HG03045 (cell line): ENCODE data around the gene OXSR1.
"Not testable (repeated sequence)": the region's sequence is repeated elsewhere in the genome, so short reads cannot be mapped to it uniquely, and the experiment has no call there.

Experiments used
- ATAC-seq: cut with Tn5 transposase; IDR thresholded peaks from one replicate; pipeline ENCODE4 v1.9.1; 2021; ENCODE audit warnings: mild to moderate bottlenecking, moderate library complexity; ENCODE audit not compliant: unreplicated experiment

OXSR1 gene

DNA sequence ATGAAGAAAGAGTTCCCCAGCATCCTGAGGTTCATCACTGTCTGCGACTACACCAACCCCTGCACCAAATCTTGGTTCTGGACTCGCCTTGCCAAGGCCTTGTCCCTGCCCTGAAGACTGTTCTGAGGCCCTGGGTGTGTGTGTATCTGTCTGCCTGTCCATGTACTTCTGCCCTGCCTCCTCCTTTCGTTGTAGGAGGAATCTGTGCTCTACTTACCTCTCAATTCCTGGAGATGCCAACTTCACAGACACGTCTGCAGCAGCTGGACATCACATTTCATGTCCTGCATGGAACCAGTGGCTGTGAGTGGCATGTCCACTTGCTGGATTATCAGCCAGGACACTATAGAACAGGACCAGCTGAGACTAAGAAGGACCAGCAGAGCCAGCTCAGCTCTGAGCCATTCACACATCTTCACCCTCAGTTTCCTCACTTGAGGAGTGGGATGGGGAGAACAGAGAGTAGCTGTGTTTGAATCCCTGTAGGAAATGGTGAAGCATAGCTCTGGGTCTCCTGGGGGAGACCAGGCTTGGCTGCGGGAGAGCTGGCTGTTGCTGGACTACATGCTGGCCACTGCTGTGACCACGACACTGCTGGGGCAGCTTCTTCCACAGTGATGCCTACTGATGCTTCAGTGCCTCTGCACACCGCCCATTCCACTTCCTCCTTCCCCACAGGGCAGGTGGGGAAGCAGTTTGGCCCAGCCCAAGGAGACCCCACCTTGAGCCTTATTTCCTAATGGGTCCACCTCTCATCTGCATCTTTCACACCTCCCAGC lies 24.0 kb upstream of the OXSR1 start:
- no peak for ATAC-seq

DNA sequence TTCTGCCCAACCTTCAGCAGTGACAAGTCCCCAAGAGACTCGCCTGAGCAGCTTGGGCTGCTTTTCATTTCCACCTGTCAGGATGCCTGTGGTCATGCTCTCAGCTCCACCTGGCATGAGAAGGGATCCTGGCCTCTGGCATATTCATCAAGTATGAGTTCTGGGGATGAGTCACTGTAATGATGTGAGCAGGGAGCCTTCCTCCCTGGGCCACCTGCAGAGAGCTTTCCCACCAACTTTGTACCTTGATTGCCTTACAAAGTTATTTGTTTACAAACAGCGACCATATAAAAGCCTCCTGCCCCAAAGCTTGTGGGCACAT lies 23.4 kb upstream of the OXSR1 start:
- no peak for ATAC-seq

DNA sequence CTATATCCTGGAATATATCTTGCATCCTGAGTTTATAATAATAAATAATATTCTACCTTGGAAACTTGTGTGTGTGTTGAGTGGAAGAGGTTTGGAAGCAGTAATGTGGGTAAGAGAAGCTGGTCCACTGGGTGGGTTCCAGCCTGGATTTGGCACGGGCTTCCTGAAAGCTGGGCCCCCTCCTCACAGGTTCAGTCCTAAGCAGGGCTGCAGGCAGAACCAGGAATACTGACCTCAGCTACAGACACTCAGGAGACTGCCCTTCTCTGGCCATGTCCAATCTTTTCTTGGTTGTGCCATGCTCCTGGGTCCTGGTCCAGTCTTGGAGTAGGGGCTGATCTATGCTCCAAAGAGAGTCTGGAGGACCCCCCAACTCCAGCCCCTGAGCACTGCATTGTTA lies 22.4 kb upstream of the OXSR1 start:
- no peak for ATAC-seq

DNA sequence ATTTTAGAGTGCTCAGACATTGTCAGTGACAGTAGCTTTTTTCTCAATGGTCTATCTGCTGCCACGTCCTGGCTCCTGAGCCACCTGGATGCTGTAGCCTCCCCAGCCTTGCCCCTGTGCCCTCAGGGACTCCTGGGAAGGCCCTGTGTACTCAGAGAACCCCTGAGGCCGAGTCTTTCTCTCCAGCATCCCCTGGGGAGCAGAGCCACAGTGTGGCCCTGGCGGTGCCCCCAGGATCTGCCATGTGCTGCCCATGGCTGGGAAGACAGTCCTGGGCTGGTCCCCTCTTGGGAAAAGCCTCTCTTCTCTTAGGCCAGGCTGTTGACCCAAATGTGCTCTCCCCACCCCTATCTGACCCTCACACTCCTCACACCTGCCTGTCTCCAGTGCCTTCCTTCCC lies 21.8 kb upstream of the OXSR1 start:
- no peak for ATAC-seq

DNA sequence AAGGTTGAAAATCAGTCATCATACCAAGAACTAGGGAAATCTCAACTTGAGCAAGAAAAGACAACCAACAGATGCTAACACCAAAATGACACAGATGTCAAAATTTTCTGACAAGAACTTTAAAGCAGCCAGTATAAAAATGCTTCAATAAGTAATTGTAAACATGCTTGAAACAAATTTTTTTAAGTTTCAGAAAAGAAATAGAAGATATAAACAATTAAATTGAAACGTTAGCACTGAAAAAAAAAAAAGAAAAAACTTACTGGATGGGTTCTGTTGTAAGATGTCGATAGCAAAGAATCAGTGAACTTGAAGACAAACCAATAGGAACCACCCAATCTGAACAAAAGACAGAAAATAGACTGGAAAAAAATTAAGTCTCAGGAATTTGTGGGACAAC lies 18.8 kb upstream of the OXSR1 start:
- ATAC-seq = no peak

DNA sequence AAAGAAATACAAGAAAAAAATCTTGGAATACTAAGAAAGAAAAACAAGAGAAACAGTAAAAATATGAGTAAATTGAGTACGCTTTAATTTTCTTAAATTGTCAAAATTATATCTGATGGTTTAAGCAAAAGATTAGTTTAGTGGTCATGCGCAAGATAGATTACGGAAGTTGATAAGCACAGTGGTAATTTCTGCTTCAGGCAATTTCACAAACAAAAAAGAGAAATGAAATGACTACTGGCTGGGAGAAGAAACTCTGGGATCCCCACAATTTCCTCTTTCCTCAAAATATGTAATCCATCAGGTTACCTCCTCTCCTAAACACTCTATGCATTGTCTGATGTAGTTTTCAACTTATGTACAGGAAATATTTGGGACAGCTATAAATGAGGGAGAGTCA lies 17.9 kb upstream of the OXSR1 start:
- ATAC-seq = no peak

DNA sequence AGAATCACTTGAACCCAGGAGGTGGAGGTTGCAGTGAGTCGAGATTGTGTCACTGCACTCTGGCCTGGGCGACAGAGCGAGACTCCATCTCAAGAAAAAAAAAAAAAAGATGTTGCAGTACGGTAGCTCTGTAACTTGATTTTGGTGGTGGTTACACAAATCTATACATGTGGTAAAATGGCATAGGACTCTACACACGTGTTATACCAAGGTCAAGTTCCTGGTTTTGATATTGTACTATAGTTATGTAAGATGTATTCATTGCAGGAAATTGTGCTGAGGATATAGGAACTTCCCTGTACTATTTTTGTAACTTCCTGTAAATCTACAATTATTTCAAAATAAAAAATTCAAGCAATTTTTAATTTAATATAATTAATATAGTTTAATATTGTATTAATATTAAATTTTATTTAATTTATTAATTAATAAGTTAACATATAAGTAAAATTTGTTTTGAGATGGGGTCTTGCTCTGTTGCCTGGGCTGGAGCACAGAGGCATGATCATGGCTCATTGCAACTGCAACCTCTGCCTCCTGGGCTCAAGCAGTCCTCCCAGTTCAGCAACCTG lies 16.9 kb upstream of the OXSR1 start:
- no peak for ATAC-seq

DNA sequence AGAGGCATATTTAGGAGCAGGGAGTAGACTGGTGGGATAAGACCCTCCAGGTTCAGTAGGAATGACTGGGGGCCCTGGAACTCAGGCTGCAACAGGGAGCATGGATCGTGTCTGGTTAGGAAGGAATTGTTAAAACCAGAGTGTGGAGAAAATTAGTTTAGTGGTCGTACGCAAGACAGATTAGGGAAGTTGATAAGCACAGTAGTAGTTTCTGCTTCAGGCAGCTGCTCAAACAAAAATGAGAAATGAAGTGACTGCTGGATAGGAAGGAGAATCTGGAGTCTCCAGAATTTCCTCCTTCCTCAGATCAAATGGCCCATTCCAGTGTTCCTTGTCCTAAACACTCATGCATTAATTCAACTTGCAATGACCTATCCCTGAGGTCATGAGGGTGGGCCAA lies 15.6 kb upstream of the OXSR1 start:
- ATAC-seq = no peak

DNA sequence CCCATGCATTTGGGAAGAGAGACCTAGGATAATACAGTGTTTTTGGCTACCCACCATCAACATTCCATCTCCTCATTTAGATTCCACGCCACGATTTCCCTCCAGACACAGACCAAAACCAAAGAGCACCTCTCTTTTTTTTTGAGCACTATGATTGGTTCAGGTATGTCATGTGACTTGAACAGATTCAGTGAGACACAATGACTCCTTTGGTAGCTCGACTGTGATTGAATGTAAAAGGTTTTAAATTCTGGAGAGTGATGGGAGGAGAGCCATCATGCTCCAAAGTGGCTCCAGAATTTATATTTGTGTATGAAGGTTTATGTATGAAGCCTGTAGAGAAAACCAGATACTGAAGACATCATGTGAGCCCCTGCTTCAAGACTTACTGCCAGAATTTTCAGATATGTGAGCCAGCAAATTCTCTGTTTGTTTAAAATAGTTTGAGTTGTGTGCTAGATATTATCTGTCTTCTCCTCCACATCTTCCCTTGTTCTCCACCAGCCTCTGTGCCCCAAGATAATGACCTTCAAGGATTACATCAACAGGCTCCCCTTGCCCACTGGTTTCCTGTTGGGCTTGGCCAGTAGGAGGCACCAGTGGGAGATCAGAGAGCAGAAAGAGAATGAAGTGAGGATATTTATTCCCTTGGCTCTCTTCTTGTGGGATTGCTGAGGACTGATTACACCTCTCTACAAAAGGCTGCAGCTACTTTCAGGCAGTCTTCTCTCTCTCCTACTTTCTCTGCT lies 14.4 kb upstream of the OXSR1 start:
- ATAC-seq = no peak

DNA sequence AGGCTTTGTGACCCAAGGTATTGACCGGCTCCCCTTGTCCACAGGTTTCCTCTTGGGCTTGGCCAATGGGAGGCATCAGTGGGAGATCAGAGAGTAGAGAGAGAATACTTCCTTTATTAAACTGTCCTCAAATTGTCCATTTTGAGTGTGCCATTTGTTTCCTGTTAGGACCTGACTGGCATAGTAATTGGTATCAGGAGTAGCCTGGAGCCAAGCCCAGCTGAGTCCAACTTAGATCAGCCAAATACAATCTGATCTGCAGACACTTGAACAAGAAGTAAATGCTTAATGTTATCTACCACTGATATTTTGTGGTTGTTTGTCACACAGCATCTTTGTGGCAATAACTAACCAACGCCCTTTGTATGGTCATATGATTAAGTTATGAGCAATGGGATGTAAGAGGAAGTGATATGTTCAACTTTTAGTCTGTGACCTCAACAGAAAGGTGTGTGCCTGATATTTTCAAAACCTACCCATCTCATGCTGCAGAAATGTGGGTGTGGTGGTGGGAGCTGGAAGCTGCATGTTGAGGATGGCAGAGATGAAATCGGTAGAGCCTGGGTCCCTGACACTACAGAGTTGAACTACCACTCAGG lies 13.6 kb upstream of the OXSR1 start:
- no peak for ATAC-seq

DNA sequence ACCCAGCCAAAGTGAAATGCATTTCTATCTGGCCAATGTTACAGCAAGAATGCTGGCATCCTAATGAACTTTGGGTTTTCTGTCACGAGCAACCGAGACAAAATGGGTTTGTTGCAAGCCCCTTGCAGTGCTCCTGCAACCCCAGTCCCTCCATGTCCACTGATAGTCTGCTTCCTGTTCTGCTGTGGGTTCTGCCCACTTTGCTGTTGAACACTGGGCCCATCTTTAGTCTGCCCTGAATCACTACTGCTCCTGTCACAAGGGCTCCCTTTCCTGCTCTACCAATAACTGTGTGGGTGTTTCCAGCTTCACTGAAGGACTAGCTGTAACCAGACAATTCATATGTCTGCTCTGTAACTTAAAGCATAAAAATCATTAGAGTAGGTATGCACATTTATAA lies 12.7 kb upstream of the OXSR1 start:
- no peak for ATAC-seq

DNA sequence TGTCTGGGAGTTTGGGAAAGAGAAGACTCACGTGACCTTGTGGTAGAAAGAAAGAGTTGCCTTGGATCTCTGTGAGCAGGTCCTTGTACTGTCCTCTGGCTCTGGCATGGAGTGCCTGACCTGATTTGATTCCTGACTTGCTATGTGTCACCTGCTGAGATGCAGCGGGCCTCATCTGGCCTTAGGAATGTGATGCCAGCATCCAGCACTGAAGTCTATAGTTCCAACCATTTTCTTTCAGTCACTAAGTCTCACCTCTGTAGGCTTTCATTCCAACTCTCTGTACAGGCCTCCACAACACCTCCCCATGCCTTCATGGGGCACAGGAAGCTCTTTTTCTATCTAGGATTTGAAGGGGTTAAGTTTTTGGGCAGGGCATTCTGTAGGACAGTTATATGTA lies 12.1 kb upstream of the OXSR1 start:
- no peak for ATAC-seq

DNA sequence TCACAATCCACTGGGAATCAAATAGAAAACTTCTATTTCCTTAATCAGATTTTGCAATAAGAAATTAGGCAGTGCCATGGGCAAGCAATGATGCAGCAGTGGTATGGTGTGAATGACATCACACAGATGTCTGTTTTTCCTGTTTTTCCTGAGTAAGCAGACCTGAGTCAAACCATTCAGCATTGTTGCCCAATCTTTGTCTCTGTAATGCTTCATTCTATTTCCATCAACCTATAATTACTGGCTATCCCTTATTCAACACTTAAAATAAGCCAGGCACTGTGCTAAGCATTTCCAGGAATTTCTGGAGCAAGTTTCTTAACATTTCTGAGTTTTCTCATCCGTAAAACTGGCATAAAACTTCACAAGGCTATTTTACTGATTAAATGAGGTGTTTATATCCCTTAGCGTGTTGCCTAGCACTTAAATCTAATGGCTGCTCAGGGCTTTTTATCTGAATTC lies 11.3 kb upstream of the OXSR1 start:
- no peak for ATAC-seq

DNA sequence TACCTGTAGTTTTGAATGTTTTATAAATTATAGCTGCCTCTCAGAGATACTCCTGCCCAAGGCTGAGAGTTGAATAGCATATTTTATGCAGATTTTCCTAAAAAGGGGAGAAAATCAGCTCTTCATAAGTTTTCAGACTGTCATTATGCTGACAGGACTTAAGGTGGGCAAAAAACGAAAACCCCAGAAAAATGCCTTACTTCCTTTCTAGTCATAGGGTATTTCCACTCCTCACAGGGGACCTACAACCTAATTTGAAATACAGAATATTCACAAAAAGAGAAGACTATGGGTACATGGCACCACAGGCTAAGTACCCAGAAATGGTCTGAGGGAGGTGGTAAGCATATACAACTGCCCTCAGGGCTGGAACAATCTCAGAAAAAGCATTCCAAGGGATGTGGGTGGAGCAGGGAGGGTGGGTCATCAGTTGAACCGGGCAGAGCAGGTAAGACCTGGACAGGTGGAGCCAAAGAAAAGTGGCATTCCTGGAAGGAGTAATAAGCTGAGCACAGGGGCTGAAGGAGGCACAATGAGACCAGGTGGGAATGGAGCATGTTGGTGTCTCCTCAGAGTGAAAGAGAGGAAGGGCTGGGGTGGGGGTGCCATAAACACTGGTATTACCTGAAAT lies 10.6 kb upstream of the OXSR1 start:
- no peak for ATAC-seq

DNA sequence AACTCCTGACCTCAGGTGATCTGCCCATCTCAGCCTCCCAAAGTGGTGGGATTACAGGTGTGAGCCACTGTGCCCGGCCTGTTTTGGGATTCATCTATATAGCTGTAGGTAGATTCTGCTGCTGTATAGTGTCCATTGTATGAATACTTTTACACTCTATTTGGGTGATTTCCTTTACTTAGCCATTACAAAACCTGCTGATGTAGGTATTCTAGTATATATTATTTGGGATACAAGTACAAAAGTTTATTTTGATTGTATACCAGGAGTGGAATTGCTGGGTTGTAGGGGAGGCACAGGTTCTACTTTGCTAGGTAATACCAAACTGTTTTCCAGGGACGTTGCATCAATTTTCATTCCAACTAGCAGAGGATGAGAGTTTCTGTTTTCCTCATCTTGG lies 9.5 kb upstream of the OXSR1 start:
- ATAC-seq = no peak

DNA sequence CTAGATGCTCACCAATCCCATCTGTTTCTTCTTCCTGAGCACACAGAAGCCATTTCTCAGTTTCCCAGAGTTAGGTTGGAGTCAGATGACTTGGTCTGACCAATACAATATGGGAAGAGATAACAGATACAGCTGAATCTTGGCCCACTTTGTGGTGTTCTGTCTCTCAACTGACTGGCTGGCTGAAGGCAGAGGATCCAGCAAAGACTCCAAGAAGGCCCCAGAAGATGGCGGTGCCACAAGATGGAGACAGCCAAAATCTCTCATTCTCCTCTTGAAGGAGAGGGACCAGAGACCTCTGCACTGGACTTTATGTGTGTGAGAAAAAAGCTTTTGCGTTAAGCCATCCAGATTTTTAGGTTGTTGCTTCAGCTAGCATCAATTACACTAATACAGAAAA lies 8.2 kb upstream of the OXSR1 start:
- ATAC-seq = no peak

DNA sequence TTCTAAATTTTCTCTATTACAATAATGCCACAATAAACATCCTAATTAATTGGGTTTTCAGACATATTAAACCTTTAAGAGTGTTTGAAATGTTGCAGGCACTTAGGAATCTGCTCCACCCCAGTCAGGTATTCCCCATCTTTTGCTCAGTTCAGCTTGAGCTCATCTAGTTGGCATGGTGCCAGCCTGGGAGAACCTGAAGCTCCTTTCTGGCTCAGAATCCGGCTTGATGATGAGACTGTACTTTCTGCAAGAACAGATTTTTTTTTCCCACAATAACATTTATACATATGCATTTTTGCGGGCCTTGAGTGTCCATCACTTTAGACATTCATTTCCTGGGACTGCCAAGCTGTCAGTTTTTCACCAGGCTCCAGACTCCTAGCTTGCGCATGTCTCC lies 7.7 kb upstream of the OXSR1 start:
- ATAC-seq = no peak

DNA sequence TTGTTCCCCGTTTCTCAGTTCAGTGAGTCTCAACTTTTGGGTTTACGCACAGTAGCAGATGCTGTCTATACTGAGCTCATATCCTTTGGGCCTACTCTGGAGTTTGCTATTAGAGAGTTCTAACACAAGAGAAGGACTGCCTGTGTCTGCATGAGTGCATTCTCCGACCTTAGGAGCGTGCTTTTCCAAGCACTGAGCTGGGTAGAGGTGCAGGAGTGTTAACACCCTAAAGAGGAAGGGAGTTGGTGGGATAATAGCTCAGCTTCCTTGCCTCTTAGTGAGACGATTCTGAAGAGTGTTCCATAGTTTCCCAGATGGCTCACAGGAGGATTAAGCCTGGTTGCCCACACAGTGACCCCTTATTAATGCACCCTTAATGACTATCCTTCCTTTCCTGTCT lies 6.9 kb upstream of the OXSR1 start:
- no peak for ATAC-seq

DNA sequence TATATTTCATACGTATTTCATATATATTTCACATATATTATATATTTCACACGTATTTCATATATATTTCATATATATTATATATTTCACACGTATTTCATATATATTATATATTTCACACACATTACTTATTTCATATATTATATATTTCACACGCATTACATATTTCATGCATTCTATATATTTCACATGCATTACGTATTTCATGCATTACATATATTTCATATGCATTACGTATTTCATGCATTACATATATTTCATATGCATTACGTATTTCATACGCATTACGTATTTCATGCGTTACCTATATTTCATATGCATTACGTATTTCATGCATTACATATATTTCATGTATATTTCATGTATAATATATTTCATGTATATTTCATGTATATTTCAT lies 4.6 kb upstream of the OXSR1 start:
- ATAC-seq = not testable (repeated sequence)

DNA sequence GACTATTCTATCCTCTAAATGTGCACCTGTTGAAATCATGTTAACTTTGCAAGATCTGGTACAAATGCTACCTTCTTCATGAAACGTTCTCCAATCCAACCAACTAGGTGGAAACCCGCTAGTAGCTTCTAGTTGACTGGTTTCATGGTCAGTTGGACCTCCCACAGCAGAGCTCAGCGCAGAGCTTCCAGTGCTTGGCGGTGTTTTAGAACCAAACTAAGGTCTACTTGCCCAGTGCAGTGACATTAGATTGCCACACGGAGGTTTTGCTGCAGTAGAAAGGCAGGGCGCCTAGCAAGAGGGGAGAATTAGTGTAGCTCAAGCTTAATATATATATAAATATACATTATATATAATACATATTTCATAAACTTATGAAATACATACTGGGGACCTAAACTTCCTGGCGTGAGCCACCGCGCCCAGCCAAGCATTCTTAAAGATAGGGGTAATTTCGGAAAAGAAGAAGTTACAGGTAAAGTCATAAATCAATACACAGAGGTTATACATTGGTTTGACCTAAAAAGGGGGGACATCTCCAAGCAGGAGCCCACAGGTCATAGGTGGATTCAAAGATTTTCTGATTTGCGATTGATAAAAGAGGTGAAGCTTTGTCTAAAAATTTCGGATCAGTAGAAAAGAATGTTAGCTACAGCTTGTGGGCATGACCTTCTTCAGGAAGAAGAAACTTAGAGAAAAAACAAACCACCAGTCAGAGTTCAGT lies 2.1 kb upstream of the OXSR1 start:
- no peak for ATAC-seq
